HG02870 (cell line): ENCODE data around the gene DHRS2.
"Not testable (repeated sequence)": the region's sequence is repeated elsewhere in the genome, so short reads cannot be mapped to it uniquely, and the experiment has no call there.

Experiments used
- ATAC-seq: cut with Tn5 transposase; IDR thresholded peaks from one replicate; pipeline ENCODE4 v1.9.1; 2021; ENCODE audit warnings: mild to moderate bottlenecking, moderate library complexity; ENCODE audit not compliant: unreplicated experiment

DHRS2 gene

DNA sequence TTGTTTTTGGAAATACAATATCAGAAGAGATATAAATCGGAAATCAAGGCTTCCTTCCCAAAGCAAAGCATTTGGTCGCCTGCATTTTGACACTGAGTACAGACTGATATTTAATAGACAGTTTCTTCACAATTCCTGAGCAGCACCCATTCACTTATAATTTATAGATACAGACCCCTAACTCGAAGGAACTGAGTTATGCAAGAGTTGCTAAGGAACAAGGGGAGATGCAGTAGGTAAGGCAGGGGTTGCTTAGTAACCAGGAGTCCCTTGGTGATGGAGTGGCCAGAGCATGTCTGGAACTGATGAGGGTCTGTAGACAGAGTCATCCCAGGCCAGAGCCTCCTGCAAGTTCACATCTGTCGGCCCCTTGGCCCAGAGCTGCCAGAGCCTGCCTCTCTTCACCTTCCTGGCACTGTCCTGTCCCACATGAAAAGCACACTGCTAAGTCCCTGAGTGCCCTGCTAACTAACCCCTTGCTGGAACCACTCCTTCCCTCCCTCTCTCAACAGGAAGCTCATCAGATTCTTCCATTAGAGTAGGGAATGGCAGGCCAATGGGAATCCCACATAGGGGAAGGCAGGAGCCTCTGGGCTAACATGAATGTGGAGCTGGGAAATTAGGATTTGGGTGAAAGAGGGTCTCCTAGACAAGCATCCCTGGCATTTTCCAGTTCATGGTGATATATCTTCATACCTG, 3.6 kb upstream of the DHRS2 start:
- ATAC-seq, result no peak

DNA sequence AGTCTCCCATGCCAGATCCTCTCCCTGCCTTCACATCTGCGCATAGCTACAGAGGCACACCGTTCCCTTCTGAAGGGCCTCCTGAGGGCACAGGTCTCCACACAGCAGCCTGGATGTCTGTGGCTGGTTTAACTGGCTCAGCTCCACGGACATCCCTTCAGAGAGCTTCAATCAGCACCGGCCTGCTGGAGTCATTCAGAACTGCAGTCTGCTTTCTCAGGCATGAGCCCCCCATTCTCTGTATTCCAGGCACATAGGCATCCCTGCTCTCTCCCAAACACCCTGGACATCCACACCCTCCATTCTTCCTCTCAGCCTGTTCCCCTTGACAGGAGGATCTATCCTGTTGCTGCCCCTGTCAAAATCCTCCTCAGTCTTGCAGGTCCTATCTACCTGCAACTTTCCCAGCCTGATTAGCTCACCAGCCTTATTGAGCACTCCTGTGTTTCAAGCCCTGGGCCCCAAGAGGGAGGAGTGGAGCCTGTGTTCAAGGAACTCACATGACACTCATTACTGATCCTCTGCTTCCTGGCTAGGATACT, 2.9 kb upstream of the DHRS2 start:
- ATAC-seq, result no peak

DNA sequence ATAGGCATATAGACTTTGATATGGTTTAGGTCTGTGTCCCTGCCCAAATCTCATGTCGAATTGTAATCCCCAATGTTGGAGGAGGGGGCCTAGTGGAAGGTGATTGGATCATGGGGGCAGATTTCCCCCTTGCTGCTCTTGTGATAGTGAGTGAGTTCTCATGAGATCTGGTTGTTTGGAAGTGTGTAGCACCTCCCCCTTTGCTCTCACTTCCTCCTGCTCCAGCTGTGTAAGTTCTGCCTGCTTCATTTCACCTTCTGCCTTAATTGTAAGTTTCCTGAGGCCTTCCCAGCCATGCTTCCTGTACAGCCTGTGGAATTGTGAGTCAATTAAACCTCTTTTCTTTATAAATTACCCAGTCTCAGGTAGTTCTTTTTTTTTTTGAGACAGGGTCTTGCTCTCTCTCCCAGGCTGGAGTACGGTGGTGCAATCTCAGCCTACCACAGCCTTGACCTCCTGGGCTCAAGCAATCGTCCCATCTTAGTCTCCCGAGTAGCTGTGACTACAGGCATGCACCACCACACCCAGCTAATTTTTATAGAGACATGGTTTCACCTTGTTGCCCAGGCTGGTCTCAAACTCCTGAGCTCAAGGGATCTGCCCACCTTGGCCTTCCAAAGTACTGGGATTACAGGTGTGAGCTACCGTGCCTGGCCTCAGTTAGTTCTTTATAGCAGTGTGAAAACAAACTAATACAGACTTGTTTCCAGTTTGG, 1.3 kb upstream of the DHRS2 start:
- ATAC-seq, result not testable (repeated sequence)

DNA sequence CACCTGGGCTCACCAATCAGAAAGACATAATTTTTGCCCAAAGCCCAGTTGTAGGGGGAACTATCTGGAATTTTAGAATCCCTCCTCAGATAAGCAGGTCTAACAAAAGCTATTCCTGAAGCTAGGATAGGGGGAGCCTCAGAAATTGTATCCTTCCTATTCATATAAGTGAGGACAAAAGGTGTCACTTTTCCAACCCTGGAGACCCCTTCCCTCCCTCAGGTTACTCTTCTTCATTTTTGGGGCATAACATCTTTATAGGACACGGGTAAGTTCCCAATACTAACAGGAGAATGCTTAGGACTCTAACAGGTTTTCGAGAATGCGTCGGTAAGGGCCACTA, 1.1 kb downstream of the DHRS2 start:
- not testable (repeated sequence) for ATAC-seq

DNA sequence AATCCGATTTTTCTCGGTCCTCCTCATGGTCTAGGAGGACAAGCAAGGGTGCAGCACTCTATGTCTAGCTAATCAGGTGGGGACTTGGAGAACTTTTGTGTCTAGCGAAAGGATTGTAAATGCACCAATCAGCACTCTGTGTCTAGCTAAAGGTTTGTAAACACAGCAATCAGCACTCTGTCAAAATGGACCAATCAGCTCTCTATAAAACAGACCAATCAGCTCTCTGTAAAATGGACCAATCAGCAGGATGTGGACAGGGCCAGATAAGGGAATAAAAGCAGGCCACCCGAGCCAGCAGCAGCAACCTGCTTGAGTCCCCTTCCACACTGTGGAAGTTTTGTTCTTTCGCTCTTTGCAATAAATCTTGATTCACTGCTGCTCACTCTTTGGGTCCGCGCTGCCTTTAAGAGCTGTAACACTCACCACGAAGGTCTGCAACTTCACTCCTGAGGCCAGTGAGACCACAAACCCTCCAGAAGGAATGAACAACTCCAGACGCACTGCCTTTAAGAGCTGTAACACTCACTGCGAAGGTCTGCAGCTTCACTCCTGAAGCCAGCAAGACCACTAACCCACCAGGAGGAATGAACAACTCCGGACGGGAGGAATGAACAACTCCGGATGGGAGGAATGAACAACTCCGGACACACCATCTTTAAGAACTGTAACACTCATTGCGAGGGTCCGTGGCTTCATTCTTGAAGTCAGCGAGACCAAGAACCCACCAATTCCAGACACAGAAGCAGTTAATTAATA, 1.7 kb downstream of the DHRS2 start:
- ATAC-seq, result not testable (repeated sequence)

DNA sequence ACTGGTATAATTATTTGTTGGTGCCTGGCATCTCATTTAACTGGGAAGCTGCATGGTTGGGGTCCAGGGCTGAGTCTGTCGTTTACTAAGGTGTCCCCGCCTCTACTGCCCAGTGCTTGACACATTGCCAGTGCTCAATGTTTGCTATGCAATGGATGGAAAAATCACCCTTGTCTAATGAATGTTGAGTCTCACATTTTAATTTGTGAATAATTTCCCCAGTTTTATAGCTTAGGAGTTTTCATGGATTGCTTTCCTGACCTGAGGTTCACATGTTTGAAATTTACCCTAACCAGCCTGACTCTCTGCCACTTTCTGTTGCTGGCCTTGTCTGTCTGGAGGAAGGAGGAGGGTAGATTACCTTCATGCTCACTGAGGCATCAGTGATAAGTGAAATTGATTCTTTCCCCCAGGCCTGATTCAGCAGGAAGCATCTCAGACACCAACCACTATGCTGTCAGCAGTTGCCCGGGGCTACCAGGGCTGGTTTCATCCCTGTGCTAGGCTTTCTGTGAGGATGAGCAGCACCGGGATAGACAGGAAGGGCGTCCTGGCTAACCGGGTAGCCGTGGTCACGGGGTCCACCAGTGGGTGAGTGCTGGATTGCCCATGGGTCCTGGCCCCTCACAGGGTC, 2.4 kb downstream of the DHRS2 start:
- no peak for ATAC-seq

DNA sequence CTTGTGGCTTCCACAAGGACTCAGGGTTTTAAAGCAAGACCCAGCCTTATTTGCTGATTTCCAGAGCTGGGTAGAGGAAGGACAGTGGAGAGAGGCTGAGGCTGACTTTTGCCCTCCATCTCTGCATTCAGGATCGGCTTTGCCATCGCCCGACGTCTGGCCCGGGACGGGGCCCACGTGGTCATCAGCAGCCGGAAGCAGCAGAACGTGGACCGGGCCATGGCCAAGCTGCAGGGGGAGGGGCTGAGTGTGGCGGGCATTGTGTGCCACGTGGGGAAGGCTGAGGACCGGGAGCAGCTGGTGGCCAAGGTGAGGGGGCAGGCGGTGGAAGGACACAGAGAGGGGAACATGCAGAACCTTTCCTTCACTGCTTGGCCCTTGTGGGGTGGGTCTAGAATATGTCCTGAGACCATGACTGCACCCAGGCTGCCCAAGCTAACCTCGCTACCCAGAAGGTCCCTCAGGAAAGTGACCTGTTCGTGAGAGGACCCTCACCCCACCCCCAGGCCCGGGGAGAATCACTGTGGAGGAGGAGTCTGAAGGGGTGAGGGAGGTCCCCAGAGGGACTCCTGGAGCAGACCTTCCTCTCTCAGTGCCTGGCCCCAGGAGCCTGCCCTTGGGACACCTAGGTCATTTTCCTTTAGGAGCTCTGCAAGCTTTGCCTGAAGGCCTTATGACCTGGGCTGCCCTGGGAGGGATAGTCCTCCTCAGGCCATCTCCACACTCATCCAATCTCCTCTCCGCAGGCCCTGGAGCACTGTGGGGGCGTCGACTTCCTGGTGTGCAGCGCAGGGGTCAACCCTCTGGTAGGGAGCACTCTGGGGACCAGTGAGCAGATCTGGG, 3.1 kb downstream of the DHRS2 start:
- ATAC-seq, result no peak

DNA sequence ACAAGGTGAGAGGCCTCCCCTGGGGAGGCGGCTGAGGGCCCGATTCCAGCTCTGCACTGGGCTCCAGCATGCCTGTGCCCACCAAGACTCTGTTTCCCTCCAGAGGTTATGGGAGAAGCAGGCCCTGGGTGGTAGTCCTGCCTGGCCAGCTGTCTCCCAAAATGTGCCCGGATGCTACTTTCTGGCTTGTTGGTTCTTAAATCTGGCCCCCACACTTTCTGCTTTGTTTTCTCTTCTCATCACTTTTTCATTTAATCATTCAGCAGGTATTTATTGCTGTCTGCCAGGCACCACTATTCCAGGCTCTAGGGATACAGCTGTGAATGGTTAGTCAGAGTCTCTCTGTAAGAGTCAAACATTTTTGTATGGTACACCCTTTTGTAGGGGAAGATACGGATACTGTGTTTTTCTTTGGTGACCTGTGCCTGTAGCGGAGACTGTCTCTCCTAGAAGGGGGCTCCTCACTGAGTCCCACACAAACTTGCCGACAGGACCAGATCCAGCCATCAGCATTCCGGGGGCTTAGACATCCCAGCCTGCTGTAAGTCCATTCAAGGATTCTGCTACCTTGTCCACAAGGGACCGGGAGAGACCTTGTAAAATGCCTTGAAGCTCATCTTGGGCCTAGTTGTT, 3.8 kb downstream of the DHRS2 start:
- no peak for ATAC-seq

DNA sequence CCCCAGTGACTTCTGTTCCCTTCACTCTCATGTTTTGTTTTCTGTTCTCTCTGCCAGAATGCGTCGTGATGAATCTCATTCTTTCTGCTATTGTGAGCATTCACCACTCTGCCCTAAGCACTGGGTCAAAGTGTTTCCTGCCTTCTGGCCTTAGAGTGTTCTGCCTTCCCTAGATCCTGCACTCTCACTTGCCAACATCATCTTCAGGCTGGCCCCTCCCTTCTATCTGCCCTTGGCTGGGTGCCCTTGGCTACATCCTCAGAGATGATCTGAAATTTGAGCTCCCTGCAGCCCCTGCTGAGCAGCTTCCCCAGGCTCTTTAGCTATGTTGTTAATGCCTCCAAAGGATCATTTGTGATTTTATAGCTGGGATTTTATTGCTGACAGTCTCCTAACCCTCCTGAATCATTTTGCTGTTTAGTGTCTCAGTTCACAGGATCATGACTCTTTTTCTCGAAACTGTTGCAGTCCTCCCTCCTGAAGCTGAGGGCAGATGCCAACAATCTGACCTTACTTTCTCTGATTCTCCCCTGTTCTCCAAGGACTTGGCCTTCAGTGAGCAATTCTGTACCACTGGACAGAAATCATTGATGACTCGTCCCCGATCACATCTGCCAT, 4.5 kb downstream of the DHRS2 start:
- ATAC-seq, result no peak

DNA sequence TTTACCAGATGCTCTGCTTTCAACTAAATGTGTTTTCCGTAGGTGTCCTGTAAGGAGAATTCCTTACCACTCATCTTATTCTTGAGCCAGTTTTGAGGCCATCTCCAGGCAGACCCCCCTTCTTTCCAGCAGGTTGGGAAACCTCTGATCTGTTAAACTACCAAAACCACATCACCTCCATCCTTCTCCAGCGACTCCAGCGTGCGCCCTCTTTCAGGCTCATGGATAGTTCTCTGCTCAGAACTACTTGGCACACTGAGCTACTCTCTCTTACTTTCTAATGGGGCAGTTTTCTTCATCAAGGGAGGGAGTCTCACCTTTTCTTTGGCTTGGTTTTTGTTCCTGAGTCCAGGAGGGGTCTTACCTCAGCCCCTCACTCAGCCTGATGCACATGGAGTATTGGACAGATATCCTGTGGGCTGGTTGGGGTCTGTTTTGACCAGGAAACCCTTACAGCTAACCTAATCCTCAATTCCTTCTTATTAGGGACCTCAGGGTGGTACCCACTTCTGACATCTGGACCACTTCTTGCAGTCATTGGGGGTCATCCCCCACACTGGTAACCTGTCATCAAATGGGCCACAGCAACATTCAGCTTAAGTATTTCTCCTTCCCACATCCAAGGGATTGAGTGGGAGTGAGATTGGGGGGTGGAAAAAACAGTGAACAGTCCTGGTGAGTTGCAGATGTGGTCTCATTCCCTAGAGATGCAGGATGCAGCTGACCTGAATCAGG, 5.2 kb downstream of the DHRS2 start:
- no peak for ATAC-seq

DNA sequence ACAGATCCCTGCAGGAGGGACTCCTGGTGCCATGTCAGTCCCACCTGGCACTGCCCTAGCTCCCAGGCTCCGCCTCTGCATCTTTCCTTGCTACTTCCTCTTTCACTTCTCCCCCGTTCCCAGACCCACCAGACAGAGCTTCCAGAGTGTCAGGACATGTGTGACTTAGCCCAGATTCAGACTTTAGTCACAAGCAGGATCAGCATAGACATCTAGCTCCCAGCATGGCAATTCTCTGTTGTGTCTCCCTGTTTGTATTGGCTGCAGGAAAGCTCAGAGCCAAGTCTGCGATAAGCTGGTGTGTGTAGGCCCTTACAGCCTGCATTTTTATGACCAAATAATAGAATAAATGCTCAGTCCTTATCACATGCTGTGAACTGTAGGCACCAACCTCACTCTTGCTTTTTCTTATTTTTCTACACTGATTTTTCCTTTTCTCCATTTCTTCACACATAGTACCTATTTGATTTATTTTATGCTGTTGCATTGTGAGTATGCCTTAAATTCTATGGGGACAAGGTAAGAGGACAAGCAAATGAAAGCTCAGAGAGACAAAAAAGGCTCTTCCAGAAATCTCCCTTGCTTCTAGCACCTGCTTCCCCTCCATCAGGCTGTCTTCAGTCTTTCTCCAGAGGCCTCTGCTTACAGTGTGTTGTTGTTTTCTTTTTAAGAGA, 5.9 kb downstream of the DHRS2 start:
- ATAC-seq, result no peak

DNA sequence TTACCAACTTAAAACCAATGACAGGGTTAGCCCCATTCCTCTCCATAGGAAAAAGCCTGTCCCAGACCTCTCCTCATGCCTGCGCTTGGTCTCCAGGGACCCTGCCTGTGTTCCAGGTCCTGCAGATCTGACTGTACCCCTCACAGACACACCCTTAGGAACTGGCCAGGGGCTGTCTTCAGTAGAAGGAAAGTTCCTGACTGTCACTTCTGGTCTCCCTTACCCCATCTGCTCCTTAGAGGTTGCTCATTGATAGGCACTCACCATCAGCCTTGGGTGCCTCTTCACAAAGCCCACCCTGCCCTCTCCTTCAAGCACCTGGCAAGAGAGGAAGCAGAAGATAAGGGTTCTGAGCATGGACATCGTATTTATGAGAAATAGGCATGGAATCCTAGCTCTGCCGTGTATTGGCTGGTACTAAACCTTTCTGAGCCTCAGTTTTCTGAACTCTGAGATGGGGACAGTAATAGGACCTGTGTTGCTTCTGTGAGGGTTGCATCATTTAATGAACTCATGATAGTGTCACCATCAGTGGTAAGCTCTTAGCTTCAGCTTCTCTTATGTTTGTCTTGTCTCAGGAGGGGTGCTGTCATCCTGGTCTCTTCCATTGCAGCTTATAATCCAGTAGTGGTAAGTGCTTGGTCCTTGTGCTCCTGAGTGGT, 7.5 kb downstream of the DHRS2 start:
- no peak for ATAC-seq

DNA sequence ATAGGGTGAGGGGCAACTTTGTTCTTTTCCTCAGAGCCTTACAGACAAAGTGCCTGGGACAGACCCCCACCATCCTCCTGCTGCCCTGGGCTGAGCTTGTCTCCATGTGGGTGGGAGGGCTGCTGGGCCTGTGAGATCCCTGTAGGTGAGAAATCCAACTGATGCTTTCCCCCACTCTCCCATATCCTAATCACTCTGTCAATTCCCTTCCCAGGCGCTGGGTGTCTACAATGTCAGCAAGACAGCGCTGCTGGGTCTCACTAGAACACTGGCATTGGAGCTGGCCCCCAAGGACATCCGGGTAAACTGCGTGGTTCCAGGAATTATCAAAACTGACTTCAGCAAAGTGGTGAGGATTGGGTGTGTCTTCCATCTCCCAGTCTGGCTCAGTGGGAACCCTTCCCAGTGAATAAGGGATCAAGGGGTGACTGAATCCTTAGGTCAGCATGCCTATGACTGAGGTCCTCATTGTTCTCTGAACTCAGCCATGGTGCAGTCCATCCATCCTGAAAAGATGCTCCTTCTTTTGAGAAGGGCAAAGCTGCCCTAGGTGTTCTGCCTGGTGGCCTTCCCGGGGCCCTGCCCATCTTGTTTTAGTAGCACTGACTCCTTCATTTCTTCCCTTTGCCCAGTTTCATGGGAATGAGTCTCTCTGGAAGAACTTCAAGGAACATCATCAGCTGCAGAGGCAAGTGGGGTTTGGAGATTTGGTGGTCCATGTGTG, 8.2 kb downstream of the DHRS2 start:
- ATAC-seq, result no peak

DNA sequence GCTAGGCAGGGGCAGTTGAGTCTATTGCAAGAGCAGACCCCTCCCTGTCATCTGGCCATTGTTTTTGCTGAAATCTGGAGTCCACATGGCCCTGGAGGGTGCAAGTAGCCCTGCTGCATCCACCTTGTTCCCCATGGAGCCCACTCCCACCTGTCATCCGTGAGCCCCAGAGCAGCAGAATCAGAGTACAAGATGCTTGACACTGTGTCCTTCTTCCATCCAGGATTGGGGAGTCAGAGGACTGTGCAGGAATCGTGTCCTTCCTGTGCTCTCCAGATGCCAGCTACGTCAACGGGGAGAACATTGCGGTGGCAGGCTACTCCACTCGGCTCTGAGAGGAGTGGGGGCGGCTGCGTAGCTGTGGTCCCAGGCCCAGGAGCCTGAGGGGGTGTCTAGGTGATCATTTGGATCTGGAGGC, 8.8 kb downstream of the DHRS2 start:
- ATAC-seq, result no peak

DNA sequence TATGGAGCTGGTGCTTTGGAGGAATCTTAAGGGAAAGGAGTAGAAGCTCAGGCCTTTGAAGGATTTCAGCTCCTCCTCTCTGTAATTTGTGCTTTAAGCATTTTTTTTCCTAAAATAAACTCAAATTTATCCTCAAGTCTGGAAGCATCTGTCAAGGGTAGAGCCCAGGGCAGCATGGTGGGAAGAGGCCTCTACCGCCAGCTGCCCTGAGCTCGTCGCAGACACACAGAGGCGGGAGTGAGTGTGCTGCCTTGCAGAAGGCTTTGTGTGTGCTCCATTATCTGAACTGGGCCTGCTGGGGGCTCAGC, 9.3 kb downstream of the DHRS2 start:
- no peak for ATAC-seq

DNA sequence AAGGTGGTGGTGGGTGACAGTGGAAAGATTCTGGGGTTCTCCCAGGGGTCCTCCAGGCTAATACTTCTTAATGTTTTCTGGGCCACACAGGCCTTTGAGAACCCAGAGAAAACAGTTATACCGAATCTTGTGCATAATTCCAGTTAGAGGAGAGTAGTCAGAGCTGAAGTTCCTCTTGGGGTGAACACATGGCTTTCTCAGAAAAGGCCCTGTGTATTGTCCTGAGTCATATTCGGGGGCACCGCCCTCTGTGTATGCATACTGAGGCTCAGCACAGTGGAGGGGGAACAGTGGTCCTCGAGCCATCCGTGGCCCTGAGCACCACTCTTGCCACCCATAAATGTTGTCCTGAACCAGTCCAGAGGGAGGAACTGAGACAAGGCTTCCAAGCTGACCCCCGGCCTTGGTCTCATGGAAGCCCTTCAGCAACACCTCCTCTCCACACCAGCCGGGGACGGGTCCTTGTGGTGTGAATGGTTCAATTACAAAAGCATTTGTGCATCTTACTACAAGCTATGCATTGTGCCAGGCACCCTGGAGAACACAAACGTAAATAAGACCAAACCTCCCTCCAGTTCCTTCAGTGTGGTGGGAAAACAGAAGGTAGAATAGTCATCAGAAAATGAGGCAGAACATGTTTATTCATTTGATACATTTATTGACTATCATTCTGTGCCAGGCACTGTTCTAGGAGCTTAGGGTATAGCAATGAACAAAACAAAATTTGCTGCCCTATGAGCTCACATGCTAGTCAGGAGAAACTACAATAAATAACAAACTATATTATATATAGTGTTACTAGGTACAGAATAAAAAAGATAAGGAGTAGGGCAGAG, 9.9 kb downstream of the DHRS2 start:
- ATAC-seq, result no peak
